Mesenchymal stem cell (in vitro differentiated cells and primary cell): Measurements from ENCODE around the gene CD200R1L.
A peak's percentile ranks its signal among the peaks of the same experiment; 100 is the strongest.

Experiments
- DNase-seq: peaks from one replicate; pipeline ENCODE4 v3.0.0-alpha.2; 2013
- H2AFZ ChIP-seq: one replicate; pipeline ENCODE4 v1.6.1; 2013; ENCODE audit warnings: low read depth, mild to moderate bottlenecking, control low read depth, inconsistent platforms, low read length, moderate library complexity
- H2AK5ac ChIP-seq: 2 replicates; pipeline ENCODE4 v1.6.1; 2013; ENCODE audit warnings: low read length, moderate library complexity, mild to moderate bottlenecking, inconsistent platforms; ENCODE audit not compliant: severe bottlenecking
- H2BK120ac ChIP-seq: one replicate; pipeline ENCODE4 v1.6.1; 2013; ENCODE audit warnings: low read depth, mild to moderate bottlenecking, inconsistent platforms, low read length, moderate library complexity
- H2BK12ac ChIP-seq, 2 experiments: one replicate each; pipeline ENCODE4 v1.6.1; 2013; ENCODE audit warnings: inconsistent platforms in 2 of 2, low read length in 2 of 2, mild to moderate bottlenecking in 2 of 2, moderate library complexity in 2 of 2, control low read depth in 1 of 2
- H2BK15ac ChIP-seq: one replicate; pipeline ENCODE4 v1.6.1; 2013; ENCODE audit warnings: mild to moderate bottlenecking, low read depth, inconsistent platforms; ENCODE audit not compliant: poor library complexity, severe bottlenecking
- H2BK5ac ChIP-seq: 2 replicates; pipeline ENCODE4 v1.6.1; 2013; ENCODE audit warnings: low read depth, mild to moderate bottlenecking, low read length, control low read depth, inconsistent platforms; ENCODE audit not compliant: poor library complexity, severe bottlenecking
- H3K14ac ChIP-seq, 2 experiments: one replicate each; pipeline ENCODE4 v1.6.1; 2013; ENCODE audit warnings: inconsistent platforms in 2 of 2, low read length in 2 of 2, control low read depth in 1 of 2, mild to moderate bottlenecking in 1 of 2, moderate library complexity in 1 of 2
- H3K18ac ChIP-seq, 2 experiments: one replicate each; pipeline ENCODE4 v1.6.1; 2013; ENCODE audit warnings: inconsistent platforms in 2 of 2, low read length in 2 of 2, control low read depth in 1 of 2, low read depth in 1 of 2, mild to moderate bottlenecking in 1 of 2
- H3K23ac ChIP-seq, 2 experiments: one replicate each; pipeline ENCODE4 v1.6.1; 2013; ENCODE audit warnings: inconsistent platforms in 2 of 2, low read length in 2 of 2, mild to moderate bottlenecking in 2 of 2, moderate library complexity in 2 of 2, control low read depth in 1 of 2
- H3K27ac ChIP-seq: 2 replicates; pipeline ENCODE4 v1.5.1; 2013; ENCODE audit warnings: mild to moderate bottlenecking, moderate library complexity, low read length, control low read depth, inconsistent platforms; ENCODE audit not compliant: poor library complexity, severe bottlenecking
- H3K27me3 ChIP-seq, 2 experiments: 2 replicates each; pipeline versions ENCODE4 v1.6.1 to v1.7.0; 2013; ENCODE audit warnings: low read length in 2 of 2, mild to moderate bottlenecking in 2 of 2, moderate library complexity in 2 of 2, control low read depth in 1 of 2, inconsistent platforms in 1 of 2; ENCODE audit not compliant: control insufficient read depth in 1 of 2, insufficient read depth in 1 of 2
- H3K36me3 ChIP-seq, 2 experiments: 2 replicates each; pipeline versions ENCODE4 v1.6.1 to v1.7.0; 2013; ENCODE audit warnings: low read length in 2 of 2, control low read depth in 1 of 2, inconsistent platforms in 1 of 2, low read depth in 1 of 2, mild to moderate bottlenecking in 1 of 2; ENCODE audit not compliant: insufficient read depth in 2 of 2, control insufficient read depth in 1 of 2
- H3K4ac ChIP-seq, 2 experiments: one replicate each; pipeline ENCODE4 v1.6.1; 2013; ENCODE audit warnings: inconsistent platforms in 2 of 2, low read length in 2 of 2, mild to moderate bottlenecking in 2 of 2, moderate library complexity in 2 of 2, control low read depth in 1 of 2, low read depth in 1 of 2
- H3K4me1 ChIP-seq: 2 replicates; pipeline ENCODE4 v1.6.1; 2013; ENCODE audit warnings: low read depth, low read length, control low read depth; ENCODE audit not compliant: control insufficient read depth, insufficient read depth
- H3K4me2 ChIP-seq: 2 replicates; pipeline ENCODE4 v1.6.1; 2013; ENCODE audit warnings: low read length, mild to moderate bottlenecking, inconsistent platforms; ENCODE audit not compliant: poor library complexity, severe bottlenecking
- H3K4me3 ChIP-seq, 2 experiments: 2 replicates each; pipeline versions ENCODE4 v1.5.1 to v1.7.0; 2013; ENCODE audit warnings: low read length in 2 of 2, mild to moderate bottlenecking in 2 of 2, control low read depth in 1 of 2, low read depth in 1 of 2; ENCODE audit not compliant: insufficient read depth in 1 of 2
- H3K79me1 ChIP-seq: replicated peaks from 2 replicates; pipeline ENCODE4 v1.6.1; 2013; ENCODE audit warnings: mild to moderate bottlenecking, control low read depth, low read length, inconsistent platforms; ENCODE audit not compliant: poor library complexity, severe bottlenecking
- H3K9ac ChIP-seq: 2 replicates; pipeline ENCODE4 v1.7.0; 2013; ENCODE audit warnings: mild to moderate bottlenecking, low read length, moderate library complexity
- H3K9me3 ChIP-seq: 2 replicates; pipeline ENCODE4 v1.7.0; 2013; ENCODE audit warnings: mild to moderate bottlenecking, low read length; ENCODE audit not compliant: control insufficient read depth
- H4K8ac ChIP-seq: one replicate; pipeline ENCODE4 v1.6.1; 2013; ENCODE audit warnings: inconsistent platforms, mild to moderate bottlenecking, low read length, moderate library complexity
- H4K91ac ChIP-seq: one replicate; pipeline ENCODE4 v1.6.1; 2013; ENCODE audit warnings: mild to moderate bottlenecking, low read length, inconsistent platforms
- WGBS: methylation state at CpG from one replicate; pipeline ENCODE4 v1.1.7; 2013; ENCODE audit warnings: mixed read lengths; 5-methylcytosine and 5-hydroxymethylcytosine counted together

Gene CD200R1L

DNA sequence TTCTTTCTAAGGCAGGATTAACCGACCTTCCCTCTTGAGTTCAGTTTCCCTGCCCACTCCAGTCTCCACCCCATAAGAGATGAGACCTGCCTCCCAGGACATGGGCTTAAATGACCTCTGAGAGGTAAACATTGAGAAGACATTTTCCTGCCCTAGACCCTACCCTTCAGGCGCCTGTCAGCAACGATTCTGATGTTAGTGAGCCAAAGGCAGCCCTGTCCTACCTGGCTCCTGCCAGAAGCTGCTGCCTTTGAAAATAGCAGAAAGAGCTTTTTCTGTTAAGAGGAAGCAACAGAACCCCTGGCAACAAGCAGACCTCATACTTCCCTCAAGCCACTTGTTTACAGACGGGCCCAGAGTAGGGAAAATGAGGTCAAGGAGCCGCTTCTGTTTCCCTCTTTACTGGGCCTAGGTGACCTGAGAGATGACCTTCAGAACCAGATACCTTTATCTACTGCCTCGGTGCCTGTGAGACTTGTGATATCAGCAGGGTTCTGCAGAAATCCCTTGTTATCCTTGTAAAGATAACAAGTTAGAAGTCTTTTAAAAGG lies 52.0 kb downstream of the CD200R1L start:
- WGBS = 31% methylated on average over 6 of the region's 6 CpGs
- no peak overlapping the region for H4K8ac ChIP-seq
- no peak overlapping the region for H2BK120ac ChIP-seq
- no peaks in the 10 kb centered on the region for H3K27me3 ChIP-seq
- no peaks in the 10 kb centered on the region for H3K9me3 ChIP-seq
- H3K27ac ChIP-seq = no peak overlapping the region
- H3K23ac ChIP-seq = no peak overlapping the region
- H3K4me1 ChIP-seq = peaks cover 2% of the 10 kb centered on the region
- H3K4me2 ChIP-seq = no peak overlapping the region
- DNase-seq = peak; percentile 21
- H2BK5ac ChIP-seq = no peak overlapping the region
- no peak overlapping the region for H4K91ac ChIP-seq
- H2AK5ac ChIP-seq = no peak overlapping the region
- H3K14ac ChIP-seq = no peak overlapping the region
- H3K4me3 ChIP-seq = no peak overlapping the region
- H3K36me3 ChIP-seq = no peaks in the 10 kb centered on the region
- H2BK12ac ChIP-seq = peak overlapping the region in 1 of 2 experiments; percentile 55
- H3K4ac ChIP-seq = peak overlapping the region in 1 of 2 experiments; percentile 9
- no peak overlapping the region for H2AFZ ChIP-seq
- H2BK15ac ChIP-seq = no peak overlapping the region
- H3K9ac ChIP-seq = no peak overlapping the region
- H3K79me1 ChIP-seq = no peaks in the 10 kb centered on the region
- H3K18ac ChIP-seq = no peak overlapping the region

- WGBS = 80% methylated on average over 2 of the region's 3 CpGs
- H2BK120ac ChIP-seq = no peak overlapping the region
- H3K4ac ChIP-seq = peak overlapping the region in 1 of 2 experiments; percentile 21
- H3K9ac ChIP-seq = no peak overlapping the region
- no peak overlapping the region for H4K8ac ChIP-seq
- DNase-seq = no peak
- no peak overlapping the region for H2BK15ac ChIP-seq
- H3K18ac ChIP-seq = no peak overlapping the region
- H3K23ac ChIP-seq = no peak overlapping the region
- no peak overlapping the region for H3K27ac ChIP-seq
- H2BK5ac ChIP-seq = no peak overlapping the region
- H3K4me3 ChIP-seq = no peak overlapping the region
- no peak overlapping the region for H3K4me2 ChIP-seq
- H3K79me1 ChIP-seq = no peaks in the 10 kb centered on the region
- H3K27me3 ChIP-seq = no peaks in the 10 kb centered on the region
- H2AFZ ChIP-seq = no peak overlapping the region
- H2AK5ac ChIP-seq = no peak overlapping the region
- no peak overlapping the region for H3K14ac ChIP-seq
- no peaks in the 10 kb centered on the region for H3K9me3 ChIP-seq
- H3K4me1 ChIP-seq = peaks cover 2% of the 10 kb centered on the region
- peak overlapping the region; percentile 12 to 74 for H2BK12ac ChIP-seq
- no peaks in the 10 kb centered on the region for H3K36me3 ChIP-seq
- H4K91ac ChIP-seq = no peak overlapping the region
Measured at GRCh38 chr3:112793326-112794081, 53.2 kb downstream of the CD200R1L start.

GRCh38 chr3:112791736-112792135 lies 54.9 kb downstream of the CD200R1L start:
- Histone ChIP-seq H3K27ac (no peak overlapping the region), H4K91ac (no peak overlapping the region), H3K14ac (no peak overlapping the region), H2AK5ac (no peak overlapping the region), H2BK12ac (no peak overlapping the region), H3K27me3 (no peaks in the 10 kb centered on the region), H2BK5ac (no peak overlapping the region), H4K8ac (no peak overlapping the region), H3K23ac (no peak overlapping the region), H3K9ac (no peak overlapping the region), H3K4me1 (peaks cover 2% of the 10 kb centered on the region), H3K18ac (no peak overlapping the region), H3K4me3 (no peak overlapping the region), H2AFZ (no peak overlapping the region), H3K9me3 (no peaks in the 10 kb centered on the region), H2BK15ac (no peak overlapping the region), H3K4ac (no peak overlapping the region), H2BK120ac (no peak overlapping the region), H3K36me3 (no peaks in the 10 kb centered on the region), H3K4me2 (no peak overlapping the region), H3K79me1 (no peaks in the 10 kb centered on the region)
- WGBS = 100% methylated on average over 2 of the region's 2 CpGs
- DNase-seq = no peak

GRCh38 chr3:112789787-112790186 lies 56.9 kb downstream of the CD200R1L start:
- Histone ChIP-seq H3K4me2 (no peak overlapping the region), H3K9ac (no peak overlapping the region), H3K9me3 (no peaks in the 10 kb centered on the region), H3K23ac (no peak overlapping the region), H2BK5ac (no peak overlapping the region), H3K4me1 (peaks cover 2% of the 10 kb centered on the region), H2BK120ac (no peak overlapping the region), H3K4me3 (no peak overlapping the region), H3K4ac (no peak overlapping the region), H3K36me3 (no peaks in the 10 kb centered on the region), H3K27me3 (no peaks in the 10 kb centered on the region), H2BK12ac (no peak overlapping the region), H4K8ac (no peak overlapping the region), H3K14ac (no peak overlapping the region), H3K18ac (peak overlapping the region in 1 of 2 experiments; percentile 6), H2BK15ac (no peak overlapping the region), H3K27ac (no peak overlapping the region), H2AFZ (no peak overlapping the region), H2AK5ac (no peak overlapping the region), H4K91ac (no peak overlapping the region), H3K79me1 (no peaks in the 10 kb centered on the region)
- DNase-seq = peak; percentile 54
- WGBS = 42% methylated on average over 2 of the region's 3 CpGs
